ENCODE data around the gene ITPKB.

DNA sequence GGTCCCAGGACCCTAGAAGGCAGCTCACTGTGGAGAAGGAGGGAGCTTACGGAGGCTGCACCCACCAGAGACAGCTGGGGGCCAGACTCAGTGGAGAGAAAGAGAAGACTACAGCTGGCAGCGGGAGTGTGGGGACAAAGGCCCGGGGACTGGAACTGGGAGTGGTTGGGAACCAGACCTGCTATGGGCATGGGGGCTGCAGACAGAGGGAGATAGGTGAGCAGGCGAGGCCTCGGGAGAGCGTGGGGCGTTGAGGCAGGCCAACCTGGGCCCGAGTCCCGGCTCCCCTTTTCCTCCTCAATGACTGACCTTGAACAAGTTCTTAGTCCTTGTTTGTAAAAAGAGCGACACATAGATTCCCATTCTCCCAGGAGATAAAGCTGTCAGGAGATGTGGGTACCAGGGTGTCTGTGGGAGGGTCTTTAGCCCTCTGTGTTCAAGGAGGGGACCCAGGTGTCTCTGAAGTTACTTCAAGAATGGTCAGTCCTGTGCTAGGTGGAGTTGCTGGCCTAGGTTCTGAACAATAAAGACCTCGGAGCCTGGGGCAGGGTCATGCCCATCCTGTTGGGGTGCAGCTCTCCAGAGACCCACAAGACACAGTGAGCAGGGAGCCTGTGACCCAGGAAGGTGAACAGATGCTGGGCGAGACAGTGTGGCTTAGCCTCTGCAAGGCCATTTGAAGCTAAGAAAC is 87.9 kb downstream of the ITPKB start:
- TF ChIP-seq, protein P1, sequence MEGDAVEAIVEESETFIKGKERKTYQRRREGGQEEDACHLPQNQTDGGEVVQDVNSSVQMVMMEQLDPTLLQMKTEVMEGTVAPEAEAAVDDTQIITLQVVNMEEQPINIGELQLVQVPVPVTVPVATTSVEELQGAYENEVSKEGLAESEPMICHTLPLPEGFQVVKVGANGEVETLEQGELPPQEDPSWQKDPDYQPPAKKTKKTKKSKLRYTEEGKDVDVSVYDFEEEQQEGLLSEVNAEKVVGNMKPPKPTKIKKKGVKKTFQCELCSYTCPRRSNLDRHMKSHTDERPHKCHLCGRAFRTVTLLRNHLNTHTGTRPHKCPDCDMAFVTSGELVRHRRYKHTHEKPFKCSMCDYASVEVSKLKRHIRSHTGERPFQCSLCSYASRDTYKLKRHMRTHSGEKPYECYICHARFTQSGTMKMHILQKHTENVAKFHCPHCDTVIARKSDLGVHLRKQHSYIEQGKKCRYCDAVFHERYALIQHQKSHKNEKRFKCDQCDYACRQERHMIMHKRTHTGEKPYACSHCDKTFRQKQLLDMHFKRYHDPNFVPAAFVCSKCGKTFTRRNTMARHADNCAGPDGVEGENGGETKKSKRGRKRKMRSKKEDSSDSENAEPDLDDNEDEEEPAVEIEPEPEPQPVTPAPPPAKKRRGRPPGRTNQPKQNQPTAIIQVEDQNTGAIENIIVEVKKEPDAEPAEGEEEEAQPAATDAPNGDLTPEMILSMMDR (IDR thresholded peaks at IDR 0.05): no peak
- TF ChIP-seq POLR2A (IDR thresholded peaks at IDR 0.05): no peak

Measured in heart left ventricle (tissue), 13 donors.